Measurements from ENCODE around the gene NLRP14.

DNA sequence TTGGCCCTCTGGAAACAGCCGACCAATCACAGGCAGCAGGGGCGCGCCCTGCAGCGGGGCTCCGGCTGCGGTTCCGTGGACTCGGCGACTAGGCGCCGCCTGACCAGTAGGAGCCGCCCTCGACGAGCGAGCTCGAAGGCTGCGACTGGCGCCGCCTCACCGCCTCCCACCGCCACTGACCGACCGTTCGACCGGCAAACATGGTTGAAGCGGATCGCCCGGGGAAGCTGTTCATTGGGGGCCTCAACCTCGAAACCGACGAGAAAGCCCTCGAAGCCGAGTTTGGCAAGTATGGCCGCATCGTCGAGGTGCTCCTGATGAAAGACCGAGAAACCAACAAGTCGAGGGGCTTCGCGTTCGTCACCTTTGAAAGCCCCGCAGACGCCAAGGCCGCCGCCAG is 68.6 kb downstream of the NLRP14 start, which contains the start of gene RBMXL2:
- TF ChIP-seq, protein P1, sequence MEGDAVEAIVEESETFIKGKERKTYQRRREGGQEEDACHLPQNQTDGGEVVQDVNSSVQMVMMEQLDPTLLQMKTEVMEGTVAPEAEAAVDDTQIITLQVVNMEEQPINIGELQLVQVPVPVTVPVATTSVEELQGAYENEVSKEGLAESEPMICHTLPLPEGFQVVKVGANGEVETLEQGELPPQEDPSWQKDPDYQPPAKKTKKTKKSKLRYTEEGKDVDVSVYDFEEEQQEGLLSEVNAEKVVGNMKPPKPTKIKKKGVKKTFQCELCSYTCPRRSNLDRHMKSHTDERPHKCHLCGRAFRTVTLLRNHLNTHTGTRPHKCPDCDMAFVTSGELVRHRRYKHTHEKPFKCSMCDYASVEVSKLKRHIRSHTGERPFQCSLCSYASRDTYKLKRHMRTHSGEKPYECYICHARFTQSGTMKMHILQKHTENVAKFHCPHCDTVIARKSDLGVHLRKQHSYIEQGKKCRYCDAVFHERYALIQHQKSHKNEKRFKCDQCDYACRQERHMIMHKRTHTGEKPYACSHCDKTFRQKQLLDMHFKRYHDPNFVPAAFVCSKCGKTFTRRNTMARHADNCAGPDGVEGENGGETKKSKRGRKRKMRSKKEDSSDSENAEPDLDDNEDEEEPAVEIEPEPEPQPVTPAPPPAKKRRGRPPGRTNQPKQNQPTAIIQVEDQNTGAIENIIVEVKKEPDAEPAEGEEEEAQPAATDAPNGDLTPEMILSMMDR (IDR thresholded peaks at IDR 0.05; ENCODE audit: extremely low read depth in 1 of 2, insufficient read depth in 1 of 2, low read depth in 1 of 2, low read length in 2 of 2): peak in 1 of 2 donors; percentile 12
- TF ChIP-seq, protein P2, sequence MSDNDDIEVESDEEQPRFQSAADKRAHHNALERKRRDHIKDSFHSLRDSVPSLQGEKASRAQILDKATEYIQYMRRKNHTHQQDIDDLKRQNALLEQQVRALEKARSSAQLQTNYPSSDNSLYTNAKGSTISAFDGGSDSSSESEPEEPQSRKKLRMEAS (IDR thresholded peaks at IDR 0.05; ENCODE audit: insufficient read depth, insufficient read length): no peak
- TF ChIP-seq POLR2AphosphoS5 (IDR thresholded peaks at IDR 0.05; ENCODE audit: insufficient read depth, low read depth, low read length) (no peak), POLR2A (IDR thresholded peaks at IDR 0.05; ENCODE audit: low read depth, low read length) (no peak), MYC (IDR thresholded peaks at IDR 0.05; ENCODE audit: low read depth, low read length) (no peak), EZH2 (IDR thresholded peaks at IDR 0.05; ENCODE audit: borderline replicate concordance, low read depth, low read length, severe bottlenecking) (no peak), FOS (IDR thresholded peaks at IDR 0.05; ENCODE audit: borderline replicate concordance, insufficient read depth, low read length) (no peak)
